HG02588 (cell line): ENCODE data around the gene FBLN1.

Experiments
- ATAC-seq: cut with Tn5 transposase; IDR thresholded peaks from one replicate; pipeline ENCODE4 v1.9.1; 2021; ENCODE audit warnings: mild to moderate bottlenecking, moderate library complexity; ENCODE audit not compliant: unreplicated experiment

FBLN1 gene

GRCh38 chr22:45631841-45632238 lies 129.2 kb downstream of the FBLN1 start:
- ATAC-seq, result no peak

- no peak for ATAC-seq
Observed at GRCh38 chr22:45632791-45633515, 130.3 kb downstream of the FBLN1 start.

- ATAC-seq, result no peak
Observed at GRCh38 chr22:45636683-45637082, 134.0 kb downstream of the FBLN1 start.

DNA sequence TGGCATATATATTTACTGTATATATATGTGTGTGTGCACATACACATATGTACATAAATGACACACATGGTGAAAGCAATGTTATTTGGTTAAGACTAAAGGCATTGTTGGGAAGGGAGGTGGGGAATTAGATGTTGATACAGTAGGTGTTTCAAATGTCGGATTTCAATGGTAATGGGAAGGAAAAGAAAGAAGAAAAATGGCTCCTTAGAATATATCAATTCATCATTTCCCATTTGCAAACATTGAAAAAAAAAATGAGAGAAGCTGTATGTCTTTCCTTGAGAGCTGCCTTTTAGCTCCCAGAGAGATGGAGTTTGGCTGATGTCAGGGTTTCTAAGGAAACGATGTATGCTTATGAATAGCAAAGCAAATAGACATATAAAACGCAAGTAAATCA lies 135.5 kb downstream of the FBLN1 start:
- ATAC-seq, result no peak

- ATAC-seq, result no peak
Observed at GRCh38 chr22:45638834-45639746, 136.4 kb downstream of the FBLN1 start.

DNA sequence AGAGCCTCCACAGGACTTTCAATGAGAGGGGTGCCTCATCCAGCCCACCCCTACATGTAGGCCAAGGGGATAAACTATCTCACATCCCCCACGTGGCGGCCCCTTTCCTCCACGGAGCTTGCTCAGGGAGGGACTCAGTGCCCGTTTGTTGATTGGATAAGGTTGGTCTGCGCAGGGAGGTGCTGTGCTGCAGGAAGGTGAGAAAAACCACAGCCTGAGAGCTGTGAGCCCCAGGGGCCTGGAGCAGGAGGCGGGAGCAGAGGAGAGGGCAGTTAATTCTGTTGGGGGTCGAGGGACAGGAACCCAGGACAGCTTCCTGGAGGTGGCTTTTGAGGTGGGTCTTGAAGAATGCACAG lies 137.0 kb downstream of the FBLN1 start:
- ATAC-seq, result no peak

DNA sequence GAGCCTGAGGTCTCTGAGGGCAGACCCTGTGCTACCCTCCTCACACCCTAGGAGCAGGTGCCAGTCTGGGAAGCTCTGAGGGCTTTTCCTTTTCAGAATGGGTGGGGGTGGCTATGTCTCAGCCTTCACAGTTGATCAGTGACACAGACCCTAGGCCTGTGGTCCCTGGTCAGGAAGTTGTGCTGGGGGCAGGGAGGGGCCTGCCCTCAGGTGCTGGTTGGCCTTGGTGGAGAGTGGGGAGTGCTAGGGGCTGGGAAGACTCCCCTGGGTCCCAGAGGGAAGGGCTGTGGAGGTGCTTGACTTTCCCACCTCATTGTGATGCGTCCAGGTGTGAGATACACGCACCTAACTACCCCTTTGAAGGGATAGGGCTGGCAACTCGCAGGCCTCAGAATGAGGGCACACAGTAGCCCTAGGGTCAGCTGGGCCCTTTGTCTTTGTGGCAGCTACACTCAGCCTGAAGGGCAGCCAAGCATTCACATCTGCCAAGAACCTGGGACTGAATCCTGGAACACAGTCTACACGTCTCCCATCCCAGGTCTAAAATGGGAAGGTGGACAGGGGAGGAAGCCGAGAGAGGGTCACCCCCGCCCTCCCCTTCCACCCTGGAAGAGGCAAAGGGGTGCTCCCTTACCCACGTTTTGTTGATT lies 137.7 kb downstream of the FBLN1 start:
- ATAC-seq, result no peak

- ATAC-seq, result no peak
Observed at GRCh38 chr22:45640941-45641621, 138.4 kb downstream of the FBLN1 start.

- ATAC-seq, result no peak
Observed at GRCh38 chr22:45642986-45643385, 140.3 kb downstream of the FBLN1 start.

DNA sequence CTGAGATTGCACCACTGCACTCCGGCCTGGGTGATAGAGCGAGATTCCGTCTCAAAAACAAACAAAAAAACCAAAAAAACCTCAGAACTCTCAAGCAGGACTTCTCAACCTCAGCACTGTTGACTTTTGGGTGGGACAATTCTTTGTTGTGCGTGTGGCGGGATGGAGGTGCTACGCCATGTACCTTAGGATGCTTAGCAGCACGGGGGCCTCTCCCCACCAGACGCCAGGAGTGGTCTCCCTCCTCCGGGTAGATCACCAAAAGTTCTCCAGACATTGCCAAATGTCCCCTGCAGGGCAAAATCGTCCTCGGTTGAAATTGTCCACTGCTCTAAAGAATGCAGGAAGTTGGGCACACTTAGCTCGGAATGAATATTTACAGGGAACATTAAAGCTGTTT lies 142.0 kb downstream of the FBLN1 start:
- ATAC-seq, result no peak

DNA sequence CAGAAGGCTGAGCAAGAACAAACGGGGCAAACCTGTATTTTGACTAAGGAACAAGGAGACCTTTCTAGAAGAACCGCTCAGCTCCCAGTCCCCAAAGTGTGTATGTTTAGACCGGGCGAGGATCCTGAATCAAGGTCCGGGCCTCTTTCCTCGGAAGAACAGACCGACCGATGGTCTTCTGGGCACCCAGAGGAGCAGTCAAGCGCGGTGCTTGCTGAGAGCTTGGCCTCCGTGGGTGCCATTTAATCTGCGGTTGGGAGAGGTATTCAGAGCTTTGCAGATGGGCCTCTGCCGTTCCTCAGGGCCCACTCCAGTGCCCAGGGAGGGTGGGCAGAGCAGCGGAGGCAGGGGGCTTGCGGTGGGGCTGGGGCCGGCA lies 142.5 kb downstream of the FBLN1 start:
- ATAC-seq, result no peak

GRCh38 chr22:45645526-45646414 lies 143.1 kb downstream of the FBLN1 start:
- ATAC-seq, result no peak

DNA sequence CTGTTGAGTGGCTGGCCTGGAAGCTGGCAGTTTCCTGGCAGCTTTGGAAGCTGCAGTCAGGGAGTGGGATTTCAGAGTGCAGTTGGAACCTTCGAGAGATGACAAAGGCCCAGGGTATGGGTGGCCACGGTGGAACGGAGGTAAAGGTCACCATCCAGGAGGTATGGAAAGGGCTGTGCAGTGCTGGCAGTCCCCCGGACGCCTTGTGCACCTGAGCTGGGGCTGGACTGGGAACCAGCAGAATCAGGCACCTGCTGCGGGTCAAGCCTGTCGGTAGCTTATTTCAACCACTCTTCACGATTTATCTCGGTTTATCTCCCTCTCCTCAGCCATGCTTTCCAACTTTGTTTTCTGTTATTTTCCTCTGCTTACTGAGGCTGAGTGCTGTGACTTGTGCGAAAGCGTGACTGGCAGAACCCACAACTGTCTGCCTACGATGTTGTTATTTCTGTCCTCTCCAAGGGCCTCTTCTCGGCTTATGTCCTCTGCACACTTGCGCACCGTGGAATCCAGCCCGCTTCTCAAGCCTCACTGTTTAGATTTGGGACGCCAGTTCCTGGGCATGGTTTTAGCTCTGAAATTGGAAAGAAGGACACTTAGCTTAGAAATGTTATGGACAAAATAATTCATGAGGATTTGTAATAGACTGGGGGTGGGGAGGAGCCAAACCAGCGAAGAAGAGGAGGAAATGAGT lies 145.0 kb downstream of the FBLN1 start:
- ATAC-seq, result no peak

GRCh38 chr22:45648301-45649117 lies 145.8 kb downstream of the FBLN1 start:
- no peak for ATAC-seq

DNA sequence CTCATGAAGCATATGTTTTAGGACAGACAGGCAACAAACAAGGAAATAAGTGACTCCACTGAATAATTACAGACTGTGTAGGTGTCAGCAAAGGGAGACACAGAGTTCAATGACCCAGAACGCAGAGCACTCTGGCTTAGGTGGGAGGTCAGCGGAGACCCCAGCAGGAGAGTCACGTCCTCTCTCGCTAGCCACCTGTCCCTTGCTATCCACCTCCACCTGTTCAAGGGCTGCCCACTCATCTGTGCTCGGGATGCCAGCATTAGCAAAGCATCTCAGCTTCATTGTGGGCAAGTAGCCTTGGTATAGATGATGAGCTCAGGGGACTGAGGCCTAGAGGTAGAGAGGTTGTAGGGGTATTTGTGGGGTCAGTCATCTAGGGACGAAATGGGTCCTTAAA lies 147.1 kb downstream of the FBLN1 start:
- ATAC-seq, result no peak

DNA sequence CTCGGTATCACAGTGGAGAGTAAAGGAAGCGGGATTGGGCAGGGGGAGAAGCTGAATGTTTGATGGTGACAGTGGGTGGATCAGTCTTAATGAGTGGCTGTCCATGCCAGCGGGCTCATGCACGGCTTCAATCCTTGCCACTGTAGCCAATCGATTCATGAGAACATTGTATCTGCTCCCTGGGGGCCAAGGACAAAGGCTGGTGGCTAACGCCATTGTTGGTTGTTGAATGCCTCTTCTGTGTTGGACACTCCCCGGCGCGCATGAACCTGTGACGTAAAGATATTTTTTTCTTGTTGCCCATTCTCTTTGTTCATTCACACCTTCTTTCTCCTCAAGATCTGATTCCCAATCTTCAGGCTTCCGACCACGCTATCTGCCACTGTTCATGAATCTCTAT lies 148.0 kb downstream of the FBLN1 start:
- ATAC-seq, result no peak
